Astrocyte of the hippocampus (primary cell): Measurements from ENCODE around the gene CYGB.
"Not testable (repeated sequence)": the region's sequence is repeated elsewhere in the genome, so short reads cannot be mapped to it uniquely, and the experiment has no call there.

Experiments used
- DNase-seq: peaks from one replicate; pipeline ENCODE4 v3.0.0; 2011; ENCODE audit warnings: low read depth, low spot score

CYGB gene

GRCh38 chr17:76524598-76525512, 12.7 kb downstream of the CYGB start:
- DNase-seq, result no peak

- peak; percentile 78 for DNase-seq
Measured at GRCh38 chr17:76523084-76524037, 14.1 kb downstream of the CYGB start.

- DNase-seq, result not testable (repeated sequence)
Measured at GRCh38 chr17:76521683-76522082, 15.8 kb downstream of the CYGB start.

GRCh38 chr17:76521262-76521661, 16.2 kb downstream of the CYGB start:
- no peak for DNase-seq

GRCh38 chr17:76519048-76519966, 18.2 kb downstream of the CYGB start:
- DNase-seq, result no peak

GRCh38 chr17:76517638-76518038, 19.9 kb downstream of the CYGB start:
- no peak for DNase-seq

- DNase-seq, result peak; percentile 80
Measured at GRCh38 chr17:76515274-76515949, 22.1 kb downstream of the CYGB start.

- DNase-seq, result not testable (repeated sequence)
Measured at GRCh38 chr17:76514355-76514754, 23.2 kb downstream of the CYGB start.

GRCh38 chr17:76513306-76513692, 24.2 kb downstream of the CYGB start:
- no peak for DNase-seq

- no peak for DNase-seq
Measured at GRCh38 chr17:76512366-76513305, 24.9 kb downstream of the CYGB start.

GRCh38 chr17:76511668-76512365, 25.7 kb downstream of the CYGB start:
- no peak for DNase-seq

- peak; percentile 47 for DNase-seq
Measured at GRCh38 chr17:76510831-76511244, 26.7 kb downstream of the CYGB start.

- DNase-seq, result not testable (repeated sequence)
Measured at GRCh38 chr17:76508472-76509063, 28.9 kb downstream of the CYGB start.

GRCh38 chr17:76506408-76507345, 30.8 kb downstream of the CYGB start:
- peak; percentile 86 for DNase-seq

GRCh38 chr17:76504117-76504516, 33.4 kb downstream of the CYGB start:
- DNase-seq, result no peak

- no peak for DNase-seq
Measured at GRCh38 chr17:76502341-76503211, 34.9 kb downstream of the CYGB start.
